DLD1 (cell line): Measurements from ENCODE around the gene SLC16A8.
"Not testable (repeated sequence)": the region's sequence is repeated elsewhere in the genome, so short reads cannot be mapped to it uniquely, and the experiment has no call there.

ENCODE experiments used
- in situ Hi-C: cut with HindIII; loops from 2 replicates; pipeline ENCODE4 v1.10.0; 2017; ENCODE audit warnings: low sequenced_read_pairs

Gene SLC16A8

GRCh38 chr22:38083931-38084631 is at the start of gene SLC16A8:
Gene SLC16A8, minus strand, starts transcription at chr22:38084184. Its CDS starts 1,311 bp downstream, at chr22:38082873.
- in situ Hi-C loops = no loop called here

- in situ Hi-C loops = no loop called here
Measured at GRCh38 chr22:38133331-38133730, 49.3 kb upstream of the SLC16A8 start.

GRCh38 chr22:38132794-38133193 is 48.8 kb upstream of the SLC16A8 start:
- in situ Hi-C loops = no loop called here

GRCh38 chr22:38132136-38132535 is 48.2 kb upstream of the SLC16A8 start:
- in situ Hi-C loops = no loop called here

GRCh38 chr22:38131399-38131798 is 47.4 kb upstream of the SLC16A8 start:
- in situ Hi-C loops = no loop called here

- in situ Hi-C loops = no loop called here
Measured at GRCh38 chr22:38129856-38130255, 45.9 kb upstream of the SLC16A8 start.

- in situ Hi-C loops = no loop called here
Measured at GRCh38 chr22:38129021-38129420, 45.0 kb upstream of the SLC16A8 start.

GRCh38 chr22:38127869-38128268 is 43.9 kb upstream of the SLC16A8 start:
- in situ Hi-C loops = no loop called here

- in situ Hi-C loops = no loop called here
Measured at GRCh38 chr22:38126928-38127668, 43.1 kb upstream of the SLC16A8 start.

- in situ Hi-C loops = no loop called here
Measured at GRCh38 chr22:38125751-38126201, 41.8 kb upstream of the SLC16A8 start.

- in situ Hi-C loops = no loop called here
Measured at GRCh38 chr22:38125038-38125610, 41.1 kb upstream of the SLC16A8 start.

GRCh38 chr22:38124236-38124974 is 40.4 kb upstream of the SLC16A8 start:
- in situ Hi-C loops = no loop called here

- in situ Hi-C loops = no loop called here
Measured at GRCh38 chr22:38122616-38123015, 38.6 kb upstream of the SLC16A8 start.

- in situ Hi-C loops = no loop called here
Measured at GRCh38 chr22:38120359-38121110, 36.6 kb upstream of the SLC16A8 start.

GRCh38 chr22:38118747-38119146 is 34.8 kb upstream of the SLC16A8 start:
- in situ Hi-C loops = not testable (repeated sequence)

- in situ Hi-C loops = no loop called here
Measured at GRCh38 chr22:38118182-38118581, 34.2 kb upstream of the SLC16A8 start.

- in situ Hi-C loops = not testable (repeated sequence)
Measured at GRCh38 chr22:38117556-38117955, 33.6 kb upstream of the SLC16A8 start.

- in situ Hi-C loops = no loop called here
Measured at GRCh38 chr22:38115423-38116205, 31.6 kb upstream of the SLC16A8 start.

- in situ Hi-C loops = no loop called here
Measured at GRCh38 chr22:38114484-38115398, 30.8 kb upstream of the SLC16A8 start.
